Keratinocyte (primary cell): ENCODE results near the gene RFX3.

Source experiments
- EZH2 ChIP-seq: IDR thresholded peaks from one replicate; pipeline ENCODE4 v1.6.1; 2012; ENCODE audit warnings: inconsistent platforms, mild to moderate bottlenecking, low read length, moderate library complexity
- TF ChIP-seq, protein P1 (sequence below), 3 experiments: IDR thresholded peaks in 1 of 3; conservative IDR thresholded peaks in 1 of 3; optimal IDR thresholded peaks in 1 of 3; 2 replicates in 2 of 3; 3 replicates in 1 of 3; pipeline versions ENCODE3 to v1.5.1; 2011; ENCODE audit warnings: low read length in 3 of 3, mild to moderate bottlenecking in 3 of 3, moderate library complexity in 2 of 3, control low read depth in 1 of 3, inconsistent platforms in 1 of 3; ENCODE audit not compliant: insufficient read depth in 2 of 3; ENCODE audit errors: extremely low read depth in 1 of 3

DNA sequence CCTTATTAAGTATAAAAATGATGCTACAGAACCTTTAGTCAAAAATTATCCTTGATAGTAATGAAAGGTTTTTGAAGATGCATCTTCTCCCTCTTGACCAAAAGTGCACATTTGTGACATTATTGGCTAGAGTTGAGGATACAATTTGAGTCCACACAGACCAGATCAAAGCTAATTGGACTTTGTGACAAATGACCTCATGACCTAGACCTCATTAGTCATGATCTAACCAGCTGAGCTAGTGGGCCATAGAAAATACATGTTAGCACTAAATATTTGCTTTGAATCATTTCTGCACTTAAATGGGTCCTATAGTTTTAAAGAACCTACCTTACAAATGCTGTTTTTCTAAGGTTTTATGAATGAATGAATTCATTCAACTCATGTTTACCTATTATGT is 182.1 kb downstream of the RFX3 start:
- TF ChIP-seq, protein P1, sequence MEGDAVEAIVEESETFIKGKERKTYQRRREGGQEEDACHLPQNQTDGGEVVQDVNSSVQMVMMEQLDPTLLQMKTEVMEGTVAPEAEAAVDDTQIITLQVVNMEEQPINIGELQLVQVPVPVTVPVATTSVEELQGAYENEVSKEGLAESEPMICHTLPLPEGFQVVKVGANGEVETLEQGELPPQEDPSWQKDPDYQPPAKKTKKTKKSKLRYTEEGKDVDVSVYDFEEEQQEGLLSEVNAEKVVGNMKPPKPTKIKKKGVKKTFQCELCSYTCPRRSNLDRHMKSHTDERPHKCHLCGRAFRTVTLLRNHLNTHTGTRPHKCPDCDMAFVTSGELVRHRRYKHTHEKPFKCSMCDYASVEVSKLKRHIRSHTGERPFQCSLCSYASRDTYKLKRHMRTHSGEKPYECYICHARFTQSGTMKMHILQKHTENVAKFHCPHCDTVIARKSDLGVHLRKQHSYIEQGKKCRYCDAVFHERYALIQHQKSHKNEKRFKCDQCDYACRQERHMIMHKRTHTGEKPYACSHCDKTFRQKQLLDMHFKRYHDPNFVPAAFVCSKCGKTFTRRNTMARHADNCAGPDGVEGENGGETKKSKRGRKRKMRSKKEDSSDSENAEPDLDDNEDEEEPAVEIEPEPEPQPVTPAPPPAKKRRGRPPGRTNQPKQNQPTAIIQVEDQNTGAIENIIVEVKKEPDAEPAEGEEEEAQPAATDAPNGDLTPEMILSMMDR (optimal IDR thresholded peaks at IDR 0.05 in 1 of 3, IDR thresholded peaks at IDR 0.05 in 1 of 3, conservative IDR thresholded peaks at IDR 0.05 in 1 of 3; ENCODE audit: extremely low read depth in 1 of 3, insufficient read depth in 2 of 3, low read length in 3 of 3): no peak
- no peak for TF ChIP-seq EZH2
